OCI-LY3 (cell line): ENCODE measurements around the gene ATP6V1G2.
"Not testable (repeated sequence)": the region's sequence is repeated elsewhere in the genome, so short reads cannot be mapped to it uniquely, and the experiment has no call there.

Experiments used
- H2AFZ ChIP-seq: fragments of 200-600, 300-600 bp; shearing (Covaris generic); 2 replicates; pipeline ENCODE4 v1.6.0; 2014; ENCODE audit warnings: antibody characterized with exemption, low read depth, low read length
- H3K27ac ChIP-seq: fragments of 200-600, 300-600 bp; sonication (generic); 2 replicates; pipeline ENCODE4 v1.5.1; 2014; ENCODE audit warnings: mild to moderate bottlenecking, low read length, moderate library complexity, mixed read lengths
- H3K27me3 ChIP-seq: fragments of 200-600, 300-600 bp; sonication (generic); 2 replicates; pipeline ENCODE4 v1.6.1; 2014; ENCODE audit warnings: low read depth, low read length, mixed read lengths
- H3K36me3 ChIP-seq: fragments of 200-600, 300-600 bp; sonication (generic); replicated peaks from 2 replicates; pipeline ENCODE3; 2014; ENCODE audit warnings: low read depth, low read length, mixed read lengths
- H3K4me1 ChIP-seq: fragments of 300-600, 200-600 bp; sonication (generic); 2 replicates; pipeline ENCODE4 v1.6.1; 2014; ENCODE audit warnings: low read length, mixed read lengths
- H3K4me2 ChIP-seq: fragments of 200-600, 300-600 bp; sonication (generic); 2 replicates; pipeline ENCODE4 v1.6.1; 2014; ENCODE audit warnings: low read length, mixed read lengths
- H3K4me3 ChIP-seq: fragments of 300-600, 200-600 bp; sonication (generic); 2 replicates; pipeline ENCODE4 v1.5.1; 2014; ENCODE audit warnings: antibody characterized with exemption, mild to moderate bottlenecking, low read length, moderate library complexity
- H3K79me2 ChIP-seq: fragments of 300-600, 200-600 bp; shearing (Covaris generic); 2 replicates; pipeline ENCODE4 v1.6.1; 2014; ENCODE audit warnings: mild to moderate bottlenecking, low read length, mixed read lengths
- H3K9ac ChIP-seq: fragments of 300-600, 200-600 bp; shearing (Covaris generic); 2 replicates; pipeline ENCODE4 v1.6.0; 2014; ENCODE audit warnings: mild to moderate bottlenecking, low read length, moderate library complexity
- H3K9me3 ChIP-seq: fragments of 200-600, 300-600 bp; shearing (Covaris generic); 2 replicates; pipeline ENCODE4 v1.6.1; 2014; ENCODE audit warnings: low read length, mixed read lengths; ENCODE audit not compliant: insufficient read depth
- H4K20me1 ChIP-seq: fragments of 200-600, 300-600 bp; sonication (generic); 2 replicates; pipeline ENCODE4 v1.6.1; 2016; ENCODE audit warnings: low read length, mixed read lengths; ENCODE audit not compliant: insufficient read depth
- EZH2phosphoT487 ChIP-seq: fragments of 200-600 bp; shearing (Covaris generic); IDR thresholded peaks from 2 replicates; pipeline ENCODE4 v1.6.1; 2018; ENCODE audit warnings: antibody characterized with exemption, mixed run types, low read depth
- TF ChIP-seq, protein P1 (sequence below): fragments of 200-600, 300-600 bp; sonication (generic); IDR thresholded peaks from 2 replicates; pipeline ENCODE4 v1.5.1; 2014; ENCODE audit warnings: antibody characterized with exemption, low read length, low read depth

Gene ATP6V1G2

DNA sequence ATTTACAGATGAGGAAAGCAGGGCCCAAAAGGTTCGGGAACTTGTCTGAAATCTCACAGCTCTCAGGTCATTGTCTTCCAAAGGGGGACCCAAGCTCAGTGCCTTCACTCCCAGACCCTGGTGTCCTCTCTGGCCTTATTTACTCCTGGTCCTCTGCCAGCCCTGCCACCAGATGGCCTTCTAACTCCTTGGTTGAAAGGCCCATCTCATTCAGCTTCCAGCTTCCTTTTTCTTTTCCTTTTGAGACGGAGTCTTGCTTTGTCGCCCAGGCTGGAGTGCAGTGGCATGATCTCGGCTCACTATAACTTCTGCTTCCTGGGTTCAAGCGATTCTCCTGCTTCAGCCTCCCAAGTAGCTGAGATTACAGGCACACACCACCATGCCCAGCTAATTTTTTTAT, 5.0 kb upstream of the ATP6V1G2 start:
- H3K4me3 ChIP-seq, H4K20me1 ChIP-seq, H3K36me3 ChIP-seq, H3K27me3 ChIP-seq, H3K9ac ChIP-seq, H3K9me3 ChIP-seq, H3K4me2 ChIP-seq, H2AFZ ChIP-seq: not testable (repeated sequence)
- TF ChIP-seq, protein P1, sequence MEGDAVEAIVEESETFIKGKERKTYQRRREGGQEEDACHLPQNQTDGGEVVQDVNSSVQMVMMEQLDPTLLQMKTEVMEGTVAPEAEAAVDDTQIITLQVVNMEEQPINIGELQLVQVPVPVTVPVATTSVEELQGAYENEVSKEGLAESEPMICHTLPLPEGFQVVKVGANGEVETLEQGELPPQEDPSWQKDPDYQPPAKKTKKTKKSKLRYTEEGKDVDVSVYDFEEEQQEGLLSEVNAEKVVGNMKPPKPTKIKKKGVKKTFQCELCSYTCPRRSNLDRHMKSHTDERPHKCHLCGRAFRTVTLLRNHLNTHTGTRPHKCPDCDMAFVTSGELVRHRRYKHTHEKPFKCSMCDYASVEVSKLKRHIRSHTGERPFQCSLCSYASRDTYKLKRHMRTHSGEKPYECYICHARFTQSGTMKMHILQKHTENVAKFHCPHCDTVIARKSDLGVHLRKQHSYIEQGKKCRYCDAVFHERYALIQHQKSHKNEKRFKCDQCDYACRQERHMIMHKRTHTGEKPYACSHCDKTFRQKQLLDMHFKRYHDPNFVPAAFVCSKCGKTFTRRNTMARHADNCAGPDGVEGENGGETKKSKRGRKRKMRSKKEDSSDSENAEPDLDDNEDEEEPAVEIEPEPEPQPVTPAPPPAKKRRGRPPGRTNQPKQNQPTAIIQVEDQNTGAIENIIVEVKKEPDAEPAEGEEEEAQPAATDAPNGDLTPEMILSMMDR, result peak; percentile 65
- Histone ChIP-seq H3K79me2 (peaks cover 20% of the 10 kb centered on the region), H3K4me1 (peaks cover 37% of the 10 kb centered on the region), H3K27ac (peak overlapping the region; percentile 30; the same call in 1 of the 2 replicates)

DNA sequence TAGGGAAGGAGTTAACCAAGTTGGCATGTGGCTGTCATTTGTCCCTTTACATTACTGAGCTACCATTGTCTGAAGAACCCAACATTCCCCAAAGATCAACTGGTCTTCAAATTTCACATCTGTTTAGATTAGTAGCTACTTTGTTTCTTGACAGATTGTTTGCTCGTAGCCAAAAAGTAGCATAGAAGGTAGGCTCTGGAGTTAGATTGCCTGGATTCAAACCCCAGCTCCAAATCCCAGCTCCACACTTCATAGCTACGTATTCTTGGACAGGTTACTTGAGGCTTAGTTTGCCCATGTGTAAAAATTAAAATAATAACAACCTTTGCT, 2.1 kb upstream of the ATP6V1G2 start:
- H3K4me3 ChIP-seq, result no peak overlapping the region
- H3K9ac ChIP-seq, result 0 out of 2 replicates have a peak overlapping the region, but pooled peaks have one; percentile 74
- H3K79me2 ChIP-seq, result peaks cover 13% of the 10 kb centered on the region

DNA sequence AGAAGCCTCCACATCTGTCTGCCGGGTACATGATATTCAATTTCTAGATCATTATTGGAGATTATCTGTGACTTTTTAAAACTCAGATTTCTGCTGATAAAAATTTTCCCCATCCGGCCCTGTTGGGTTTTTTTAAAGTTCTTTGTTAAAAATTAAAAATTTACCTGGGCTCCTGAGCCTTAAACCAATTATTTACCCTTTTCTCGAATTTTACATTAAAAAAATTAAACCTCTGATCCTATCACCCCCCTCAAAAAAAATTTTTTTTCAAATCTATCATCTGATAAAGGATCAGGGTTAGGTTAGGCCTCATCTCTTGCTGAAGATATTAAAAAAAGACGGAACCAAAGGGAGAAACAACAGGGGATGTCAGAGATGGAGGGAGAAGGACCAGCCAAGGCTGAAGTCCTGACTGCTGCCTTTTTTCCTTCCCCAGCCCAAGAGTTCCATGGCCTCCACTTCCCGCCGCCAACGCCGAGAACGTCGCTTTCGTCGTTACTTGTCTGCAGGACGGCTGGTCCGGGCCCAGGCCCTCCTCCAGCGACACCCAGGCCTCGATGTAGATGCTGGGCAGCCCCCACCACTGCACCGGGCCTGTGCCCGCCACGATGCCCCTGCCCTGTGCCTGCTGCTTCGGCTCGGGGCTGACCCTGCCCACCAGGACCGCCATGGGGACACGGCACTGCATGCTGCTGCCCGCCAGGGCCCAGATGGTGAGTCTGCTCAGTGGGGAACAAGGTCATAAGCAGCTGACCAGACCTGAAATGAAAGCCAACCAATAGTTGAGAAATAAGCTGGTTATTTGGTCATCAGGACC, 1.5 kb upstream of the ATP6V1G2 start:
- Histone ChIP-seq H3K27me3 (no peaks in the 10 kb centered on the region), H3K79me2 (peaks cover 16% of the 10 kb centered on the region), H3K4me3 (peak overlapping the region; percentile 81), H3K9me3 (no peaks in the 10 kb centered on the region), H3K9ac (peak overlapping the region; percentile 74), H3K4me2 (peak overlapping the region; percentile 84), H3K36me3 (peaks cover 4% of the 10 kb centered on the region), H3K4me1 (peaks cover 25% of the 10 kb centered on the region), H4K20me1 (no peaks in the 10 kb centered on the region), H2AFZ (no peak overlapping the region), H3K27ac (peak overlapping the region; percentile 48)
- no peak for TF ChIP-seq EZH2phosphoT487
- TF ChIP-seq, protein P1, result no peak

More for the DNA sequence above, 2.1 kb upstream of the ATP6V1G2 start:
- H4K20me1 ChIP-seq, result no peaks in the 10 kb centered on the region
- no peak overlapping the region for H3K27ac ChIP-seq
- peak overlapping the region; percentile 84 for H3K4me2 ChIP-seq
- peaks cover 7% of the 10 kb centered on the region for H3K36me3 ChIP-seq
- no peak for TF ChIP-seq EZH2phosphoT487
- TF ChIP-seq, protein P1, result no peak
- H3K27me3 ChIP-seq, result no peaks in the 10 kb centered on the region
- peaks cover 22% of the 10 kb centered on the region for H3K4me1 ChIP-seq
- no peak overlapping the region for H2AFZ ChIP-seq
- H3K9me3 ChIP-seq, result no peaks in the 10 kb centered on the region

DNA sequence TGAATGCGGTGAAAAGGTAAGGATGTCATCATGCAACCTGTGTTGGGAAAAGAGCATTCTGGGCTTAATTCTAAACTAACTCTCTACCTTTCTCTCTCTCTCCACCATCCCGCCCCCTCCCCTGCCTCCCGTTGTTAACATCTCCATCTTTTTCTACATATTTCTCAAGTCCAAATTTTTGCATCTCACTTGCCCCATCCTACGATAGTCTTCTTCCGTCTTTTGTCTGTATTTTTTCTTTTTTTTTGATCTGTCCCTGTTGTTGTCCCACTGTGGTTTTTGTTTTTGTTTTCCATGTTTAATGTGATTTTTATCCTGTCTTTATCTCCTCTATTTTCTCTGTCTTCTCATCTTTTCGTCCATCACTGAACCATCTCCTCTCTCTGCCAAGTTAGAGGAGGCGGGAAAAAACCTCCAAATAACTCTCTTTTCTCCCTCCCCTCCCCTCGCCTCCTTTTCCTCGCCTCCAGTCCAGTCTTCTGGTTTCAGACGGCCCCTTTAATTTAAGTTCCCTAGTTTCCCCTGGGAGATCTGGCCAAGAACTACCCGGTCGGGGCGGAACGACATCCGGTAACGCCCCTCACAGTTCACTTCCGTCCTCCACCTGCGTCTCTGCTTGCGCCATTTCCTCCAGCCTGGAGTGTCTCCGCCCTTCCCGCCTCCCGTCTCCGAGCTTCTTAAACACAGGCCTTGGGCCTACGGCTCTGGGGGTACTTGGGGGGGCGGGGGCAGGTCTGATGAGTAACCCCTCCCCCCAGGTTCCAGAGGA, 734 bp upstream of the ATP6V1G2 start, which contains the start of gene NFKBIL1:
Gene NFKBIL1, plus strand, starts transcription at position 651 of the 769 bp plus-strand sequence. Its CDS starts 87 bp downstream, at position 738.
- Histone ChIP-seq H3K79me2 (peaks cover 23% of the 10 kb centered on the region), H3K27me3 (no peaks in the 10 kb centered on the region), H3K4me3 (peak within 1 kb of the TSS; percentile 81), H3K36me3 (peaks cover 4% of the 10 kb centered on the region), H2AFZ (peak within 1 kb of the TSS; percentile 76), H3K4me1 (peaks cover 27% of the 10 kb centered on the region), H4K20me1 (no peaks in the 10 kb centered on the region), H3K27ac (peak within 1 kb of the TSS; percentile 48), H3K4me2 (peak within 1 kb of the TSS; percentile 84), H3K9ac (peak within 1 kb of the TSS; percentile 74), H3K9me3 (no peaks in the 10 kb centered on the region)
- TF ChIP-seq EZH2phosphoT487, result no peak
- TF ChIP-seq, protein P1, result peak; percentile 1; the same call in 1 of the 2 replicates
